SH-SY5Y (cell line): Measurements from ENCODE around the gene PNO1.

Experiments used
- GATA2 ChIP-seq: IDR thresholded peaks from 2 replicates; pipeline ENCODE4 v1.6.1; 2011; ENCODE audit warnings: mild to moderate bottlenecking, low read depth, low read length
- GATA3 ChIP-seq: IDR thresholded peaks from 2 replicates; pipeline ENCODE4 v1.6.1; 2011; ENCODE audit warnings: low read depth, mild to moderate bottlenecking, low read length, moderate library complexity

GRCh38 chr2:68216454-68217310 is 59.0 kb downstream of the PNO1 start:
- TF ChIP-seq GATA2 = no peak
- no peak for TF ChIP-seq GATA3
